Stomach (tissue), 9 donors: ENCODE measurements around the gene STXBP2. TPM values are rescaled to one million over a fixed set of nuclear protein-coding genes. Genes with fewer than 3 reads are reported as not detected.

Experiments
- DNase-seq, 2 donors: peaks; one replicate each; pipeline versions ENCODE4 v3.0.0 to v3.0.0-alpha.2; 2013 to 2019
- H3K27ac ChIP-seq, 5 donors: fragments of 200-600 bp in 4 of 5; sonication (generic) in 4 of 5; one replicate each; pipeline ENCODE4 v1.5.1; 2013 to 2019; ENCODE audit warnings: mild to moderate bottlenecking in 1 of 5, moderate library complexity in 1 of 5
- H3K27me3 ChIP-seq, 3 donors: fragments of 200-600 bp; sonication (generic); one replicate each; pipeline ENCODE4 v1.5.1; 2017 to 2019; ENCODE audit warnings: mixed run types in 1 of 3
- H3K36me3 ChIP-seq, 4 donors: fragments of 200-600 bp; sonication (generic); 1 replicate in 3 of 4; 2 replicates in 1 of 4; pipeline ENCODE4 v1.5.1; 2016 to 2019
- H3K4me1 ChIP-seq, 4 donors: fragments of 200-600 bp; sonication (generic); one replicate each; pipeline ENCODE4 v1.5.1; 2016 to 2019
- H3K4me3 ChIP-seq, 4 donors: fragments of 200-600 bp; sonication (generic) in 3 of 4; one replicate each; pipeline ENCODE4 v1.5.1; 2016 to 2019; ENCODE audit warnings: mild to moderate bottlenecking in 1 of 4
- H3K9me3 ChIP-seq, 4 donors: fragments of 200-600 bp; sonication (generic); one replicate each; pipeline ENCODE4 v1.5.1; 2016 to 2019
- CTCF ChIP-seq, 7 experiments: fragments of 450-650 bp in 4 of 7; fragments of 200-600 bp in 3 of 7; sonication (generic) in 3 of 7; IDR thresholded peaks; one replicate each; pipeline ENCODE4 v1.5.1; 2016 to 2019; ENCODE audit warnings: antibody characterized with exemption in 7 of 7, control low read depth in 2 of 7, mild to moderate bottlenecking in 1 of 7
- EP300 ChIP-seq: sonication (generic); formaldehyde crosslinking; IDR thresholded peaks from one replicate; pipeline ENCODE4 v1.6.1; 2017; ENCODE audit warnings: antibody characterized with exemption
- POLR2A ChIP-seq, 4 donors: fragments of 450-650 bp; IDR thresholded peaks; one replicate each; pipeline ENCODE4 v1.6.1; 2016; ENCODE audit warnings: antibody characterized with exemption in 4 of 4, control low read depth in 2 of 4, mild to moderate bottlenecking in 1 of 4, moderate library complexity in 1 of 4
- POLR2AphosphoS5 ChIP-seq, 3 donors: sonication (generic); formaldehyde crosslinking; IDR thresholded peaks; one replicate each; pipeline ENCODE4 v1.6.1; 2016; ENCODE audit warnings: antibody characterized with exemption in 3 of 3
- WGBS, 5 donors: extraction: QIAGEN DNeasy Blood & Tissue Kit in 3 of 5; methylation state at CpG; one replicate each; pipeline versions ENCODE4 v1.1.5 to v1.1.7; 2013 to 2018; 5-methylcytosine and 5-hydroxymethylcytosine counted together
- intact Hi-C: fragments of 100-400 bp; cut with DNase I; formaldehyde crosslinking; loops from one replicate; pipeline ENCODE4 v1.15.1; 2023; ENCODE audit warnings: low total_unique reads
- polyA plus RNA-seq, 3 donors: library from polyadenylated mRNA; stranded (reverse); fragments of 200-250 nt; gene quantifications; one replicate each; pipeline ENCODE4 v1.2.3, GENCODE V29; 2013
- total RNA-seq, 5 donors: library from RNA; depleted of rRNA; stranded (reverse); fragments of >200 nt; gene quantifications; one replicate each; pipeline versions ENCODE4 v1.1.0 to v1.2.3, GENCODE V29; 2014 to 2016
- donor health status: healthy with polysubstance abuse.
- donor health status: Bipolar disorder and iron deficiency.
- donor health status: healthy.

Gene STXBP2
- total and polyA plus RNA-seq, 8 donors, result 46.6 to 734 (median 138) TPM

- Histone ChIP-seq H3K36me3 (peaks cover 0 to 14% (median 11%) of the 10 kb centered on the region in 4 donors), H3K4me3 (no peak overlapping the region), H3K4me1 (no peaks in the 10 kb centered on the region), H3K27ac (no peak overlapping the region), H3K27me3 (peaks cover 0 to 20% (median 7%) of the 10 kb centered on the region in 3 donors), H3K9me3 (no peaks in the 10 kb centered on the region)
- intact Hi-C loops, result loop anchor here (10.0 kb wide), 1 partner anchor 114 kb away; no protein-coding TSS in a partner anchor
- DNase-seq, result no peak
- TF ChIP-seq EP300 (no peak), POLR2A (IDR thresholded peaks at IDR 0.05) (no peak), POLR2AphosphoS5 (IDR thresholded peaks at IDR 0.05) (no peak), CTCF (IDR thresholded peaks at IDR 0.05) (no peak)
- WGBS, 5 donors, result 14 to 41% (median 33%) methylated on average over 6 to 23 of the region's 23 CpGs
Observed at GRCh38 chr19:7689165-7689564, 52.3 kb downstream of the STXBP2 start.

- intact Hi-C loops, result no loop called here
Observed at GRCh38 chr19:7690779-7691258, 53.9 kb downstream of the STXBP2 start.

GRCh38 chr19:7691497-7691896, 54.6 kb downstream of the STXBP2 start:
- Histone ChIP-seq H3K27ac (no peak overlapping the region), H3K27me3 (peaks cover 0 to 33% (median 10%) of the 10 kb centered on the region in 3 donors), H3K4me1 (no peaks in the 10 kb centered on the region), H3K36me3 (no peaks in the 10 kb centered on the region), H3K4me3 (no peak overlapping the region), H3K9me3 (no peaks in the 10 kb centered on the region)
- no peak for DNase-seq
- no peak for TF ChIP-seq POLR2A (IDR thresholded peaks at IDR 0.05)
- no peak for TF ChIP-seq CTCF (IDR thresholded peaks at IDR 0.05)
- no peak for TF ChIP-seq EP300
- no peak for TF ChIP-seq POLR2AphosphoS5 (IDR thresholded peaks at IDR 0.05)
- intact Hi-C loops, result no loop called here

More at GRCh38 chr19:7690779-7691258, 53.9 kb downstream of the STXBP2 start:
- Histone ChIP-seq H3K4me1 (no peaks in the 10 kb centered on the region), H3K27ac (no peak overlapping the region), H3K36me3 (no peaks in the 10 kb centered on the region), H3K4me3 (no peak overlapping the region), H3K9me3 (no peaks in the 10 kb centered on the region), H3K27me3 (peaks cover 0 to 30% (median 7%) of the 10 kb centered on the region in 3 donors)
- no peak for DNase-seq
- TF ChIP-seq EP300, result no peak
- no peak for TF ChIP-seq CTCF (IDR thresholded peaks at IDR 0.05)
- TF ChIP-seq POLR2A (IDR thresholded peaks at IDR 0.05), result no peak
- no peak for TF ChIP-seq POLR2AphosphoS5 (IDR thresholded peaks at IDR 0.05)
- 68 to 83% (median 74%) methylated on average over 8 of the region's 8 CpGs for WGBS, 5 donors

GRCh38 chr19:7692417-7693088, 55.6 kb downstream of the STXBP2 start:
- H3K36me3 ChIP-seq, result no peaks in the 10 kb centered on the region
- WGBS, 5 donors, result 68 to 78% (median 70%) methylated on average over 13 of the region's 13 CpGs
- no peak for TF ChIP-seq EP300
- no peak for TF ChIP-seq CTCF (IDR thresholded peaks at IDR 0.05)
- no peak for TF ChIP-seq POLR2A (IDR thresholded peaks at IDR 0.05)
- TF ChIP-seq POLR2AphosphoS5 (IDR thresholded peaks at IDR 0.05), result no peak
- intact Hi-C loops, result no loop called here
- no peak for DNase-seq
- H3K4me3 ChIP-seq, result no peak overlapping the region
- no peaks in the 10 kb centered on the region for H3K4me1 ChIP-seq
- H3K27ac ChIP-seq, result no peak overlapping the region
- no peaks in the 10 kb centered on the region for H3K9me3 ChIP-seq
- peaks cover 0 to 43% (median 20%) of the 10 kb centered on the region in 3 donors for H3K27me3 ChIP-seq
